Spleen (tissue), 11 donors: ENCODE results near the gene CUEDC1. TPM values are rescaled to one million over a fixed set of nuclear protein-coding genes. Genes with fewer than 3 reads are reported as not detected.
"Not testable (repeated sequence)": the region's sequence is repeated elsewhere in the genome, so short reads cannot be mapped to it uniquely, and the experiment has no call there.

ENCODE experiments used
- DNase-seq: peaks from one replicate; pipeline ENCODE4 v3.0.0-alpha.2; 2020
- H3K27ac ChIP-seq, 8 donors: fragments of 200-600 bp; sonication (generic) in 7 of 8; 1 replicate in 4 of 8; 2 replicates in 4 of 8; pipeline versions ENCODE4 v1.5.0 to v1.8.0; 2016 to 2021; ENCODE audit warnings: inconsistent platforms in 4 of 8, mild to moderate bottlenecking in 4 of 8, moderate library complexity in 1 of 8
- H3K27me3 ChIP-seq, 7 donors: fragments of 200-600 bp; sonication (generic) in 6 of 7; replicated peaks in 1 of 7; 1 replicate in 4 of 7; 2 replicates in 3 of 7; pipeline versions ENCODE4 v1.5.0 to v1.8.0; 2016 to 2021; ENCODE audit warnings: inconsistent platforms in 3 of 7, mild to moderate bottlenecking in 1 of 7
- H3K36me3 ChIP-seq, 6 donors: fragments of 200-600 bp; sonication (generic) in 5 of 6; 1 replicate in 4 of 6; 2 replicates in 2 of 6; pipeline versions ENCODE4 v1.5.0 to v1.8.0; 2016 to 2021; ENCODE audit warnings: inconsistent platforms in 2 of 6
- H3K4me1 ChIP-seq, 6 donors: fragments of 200-600 bp; sonication (generic) in 5 of 6; 1 replicate in 3 of 6; 2 replicates in 3 of 6; pipeline versions ENCODE4 v1.5.0 to v1.8.0; 2016 to 2021; ENCODE audit warnings: inconsistent platforms in 3 of 6
- H3K4me3 ChIP-seq, 8 donors: fragments of 200-600 bp; sonication (generic) in 7 of 8; 1 replicate in 4 of 8; 2 replicates in 4 of 8; pipeline versions ENCODE4 v1.5.0 to v1.8.0; 2016 to 2021; ENCODE audit warnings: inconsistent platforms in 4 of 8, mild to moderate bottlenecking in 4 of 8, moderate library complexity in 2 of 8
- H3K9me3 ChIP-seq, 8 donors: fragments of 200-600 bp; sonication (generic) in 7 of 8; 1 replicate in 4 of 8; 2 replicates in 4 of 8; pipeline versions ENCODE4 v1.5.0 to v1.8.0; 2016 to 2021; ENCODE audit warnings: inconsistent platforms in 4 of 8
- POLR2A ChIP-seq, 3 donors: fragments of 450-650 bp; IDR thresholded peaks; one replicate each; pipeline ENCODE4 v1.5.1; 2017; ENCODE audit warnings: antibody characterized with exemption in 3 of 3, mild to moderate bottlenecking in 1 of 3
- POLR2AphosphoS5 ChIP-seq, 3 donors: sonication (generic); formaldehyde crosslinking; IDR thresholded peaks; one replicate each; pipeline ENCODE4 v1.5.1; 2017; ENCODE audit warnings: antibody characterized with exemption in 3 of 3
- WGBS, 5 donors: extraction: QIAGEN DNeasy Blood & Tissue Kit in 3 of 5; methylation state at CpG; one replicate each; pipeline versions ENCODE4 v1.1.5 to v1.1.7; 2013 to 2018; 5-methylcytosine and 5-hydroxymethylcytosine counted together
- intact Hi-C: fragments of 100-400 bp; cut with DNase I; formaldehyde crosslinking; loops from one replicate; pipeline ENCODE4 v1.15.0; 2023; ENCODE audit warnings: low total_unique reads
- polyA plus RNA-seq, 3 donors: library from polyadenylated mRNA; stranded (reverse); fragments of 200-250 nt; gene quantifications; one replicate each; pipeline ENCODE4 v1.2.1, GENCODE V29; 2013
- total RNA-seq, 7 donors: library from RNA; depleted of rRNA in 3 of 7; stranded (reverse); fragments of >200 nt in 3 of 7; fragmentation: NEBNext Ultra II Directional in 4 of 7; extraction: Animal tissue kit (Norgen Biotek cat#: 25700) in 4 of 7; gene quantifications; one replicate each; pipeline versions ENCODE4 v1.1.0 to v1.2.1, GENCODE V29; 2016 to 2021
- TF ChIP-seq, protein P1 (sequence below), 11 experiments: fragments of 200-600 bp in 7 of 11; fragments of 450-650 bp in 4 of 11; sonication (generic) in 4 of 11; IDR thresholded peaks in 8 of 11; conservative IDR thresholded peaks in 3 of 11; 1 replicate in 7 of 11; 2 replicates in 4 of 11; pipeline versions ENCODE4 v1.4.0 to v1.8.0; 2016 to 2021; ENCODE audit warnings: antibody characterized with exemption in 11 of 11, inconsistent platforms in 4 of 11, mild to moderate bottlenecking in 1 of 11
- donor health status: healthy with polysubstance abuse.
- donor health status: DM: no; HTN: no; CAD: no; lungs with moderate emphysema.
- donor health status: DM: no; HTN: no; CAD: no.
- donor health status: Bipolar disorder and iron deficiency.
- donor health status: healthy.
- donor health status: DM: no; HTN: no; CAD: no.
- donor health status: DM: yes; HTN: yes; CAD: no.

Gene CUEDC1
- total and polyA plus RNA-seq, 10 donors: 5.4 to 23.5 (median 15.6) TPM

- Histone ChIP-seq H3K27me3 (peaks cover 0 to 19% (median 0%) of the 10 kb centered on the region in 7 donors), H3K4me3 (no peak overlapping the region), H3K27ac (no peak overlapping the region), H3K4me1 (no peaks in the 10 kb centered on the region), H3K9me3 (no peaks in the 10 kb centered on the region), H3K36me3 (no peaks in the 10 kb centered on the region)
- TF ChIP-seq POLR2AphosphoS5 (IDR thresholded peaks at IDR 0.05): no peak
- no peak for TF ChIP-seq POLR2A (IDR thresholded peaks at IDR 0.05)
- TF ChIP-seq, protein P1, sequence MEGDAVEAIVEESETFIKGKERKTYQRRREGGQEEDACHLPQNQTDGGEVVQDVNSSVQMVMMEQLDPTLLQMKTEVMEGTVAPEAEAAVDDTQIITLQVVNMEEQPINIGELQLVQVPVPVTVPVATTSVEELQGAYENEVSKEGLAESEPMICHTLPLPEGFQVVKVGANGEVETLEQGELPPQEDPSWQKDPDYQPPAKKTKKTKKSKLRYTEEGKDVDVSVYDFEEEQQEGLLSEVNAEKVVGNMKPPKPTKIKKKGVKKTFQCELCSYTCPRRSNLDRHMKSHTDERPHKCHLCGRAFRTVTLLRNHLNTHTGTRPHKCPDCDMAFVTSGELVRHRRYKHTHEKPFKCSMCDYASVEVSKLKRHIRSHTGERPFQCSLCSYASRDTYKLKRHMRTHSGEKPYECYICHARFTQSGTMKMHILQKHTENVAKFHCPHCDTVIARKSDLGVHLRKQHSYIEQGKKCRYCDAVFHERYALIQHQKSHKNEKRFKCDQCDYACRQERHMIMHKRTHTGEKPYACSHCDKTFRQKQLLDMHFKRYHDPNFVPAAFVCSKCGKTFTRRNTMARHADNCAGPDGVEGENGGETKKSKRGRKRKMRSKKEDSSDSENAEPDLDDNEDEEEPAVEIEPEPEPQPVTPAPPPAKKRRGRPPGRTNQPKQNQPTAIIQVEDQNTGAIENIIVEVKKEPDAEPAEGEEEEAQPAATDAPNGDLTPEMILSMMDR (IDR thresholded peaks at IDR 0.05 in 8 of 11, conservative IDR thresholded peaks at IDR 0.05 in 3 of 11): no peak
- 86 to 93% (median 90%) methylated on average over 26 of the region's 26 CpGs for WGBS, 5 donors
- intact Hi-C loops: no loop called here
- no peak for DNase-seq
Measured at GRCh38 chr17:57965521-57966160, 10.4 kb upstream of the CUEDC1 start.

DNA sequence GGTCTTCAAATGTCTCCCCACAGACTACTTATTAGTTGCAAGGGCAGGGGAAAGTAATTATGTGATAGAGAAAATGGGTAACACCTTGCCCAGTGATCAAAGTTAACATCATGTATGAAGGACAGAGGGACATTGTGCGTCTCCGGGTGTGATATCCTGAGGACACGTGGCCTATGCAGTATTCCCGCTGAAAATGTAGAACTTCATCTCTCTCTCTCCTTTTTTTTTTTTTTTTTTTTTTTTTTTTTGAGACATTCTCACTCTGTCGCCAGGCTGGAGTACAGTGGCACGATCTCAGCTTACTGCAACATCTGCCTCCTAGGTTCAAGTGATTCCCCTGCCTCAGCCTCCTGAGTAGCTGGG is 7.9 kb upstream of the CUEDC1 start:
- intact Hi-C loops: no loop called here
- no peak overlapping the region for H3K4me3 ChIP-seq
- TF ChIP-seq POLR2AphosphoS5 (IDR thresholded peaks at IDR 0.05) (no peak), POLR2A (IDR thresholded peaks at IDR 0.05) (no peak)
- TF ChIP-seq, protein P1 (IDR thresholded peaks at IDR 0.05 in 8 of 11, conservative IDR thresholded peaks at IDR 0.05 in 3 of 11): no peak
- H3K4me1 ChIP-seq: no peaks in the 10 kb centered on the region
- no peak for DNase-seq
- H3K27ac ChIP-seq: no peak overlapping the region
- H3K36me3 ChIP-seq: no peaks in the 10 kb centered on the region
- no peaks in the 10 kb centered on the region for H3K9me3 ChIP-seq
- peaks cover 0 to 42% (median 0%) of the 10 kb centered on the region in 7 donors for H3K27me3 ChIP-seq
- WGBS, 5 donors: 91 to 95% (median 93%) methylated on average over 6 of the region's 6 CpGs

GRCh38 chr17:57962279-57963148 is 7.3 kb upstream of the CUEDC1 start:
- H3K4me3 ChIP-seq: no peak overlapping the region
- peaks cover 0 to 48% (median 0%) of the 10 kb centered on the region in 7 donors for H3K27me3 ChIP-seq
- H3K36me3 ChIP-seq: no peaks in the 10 kb centered on the region
- 77 to 85% (median 82%) methylated on average over 8 of the region's 8 CpGs for WGBS, 5 donors
- intact Hi-C loops: no loop called here
- no peak for DNase-seq
- H3K4me1 ChIP-seq: no peaks in the 10 kb centered on the region
- TF ChIP-seq, protein P1 (IDR thresholded peaks at IDR 0.05 in 8 of 11, conservative IDR thresholded peaks at IDR 0.05 in 3 of 11): no peak
- TF ChIP-seq POLR2A (IDR thresholded peaks at IDR 0.05): no peak
- H3K27ac ChIP-seq: no peak overlapping the region
- no peaks in the 10 kb centered on the region for H3K9me3 ChIP-seq

- Histone ChIP-seq H3K27ac (no peak overlapping the region), H3K27me3 (peaks cover 0 to 71% (median 4%) of the 10 kb centered on the region in 7 donors), H3K4me3 (no peak overlapping the region), H3K9me3 (no peaks in the 10 kb centered on the region), H3K4me1 (peaks cover 13 to 19% (median 16%) of the 10 kb centered on the region in 6 donors), H3K36me3 (no peaks in the 10 kb centered on the region)
- intact Hi-C loops: no loop called here
- no peak for TF ChIP-seq POLR2AphosphoS5 (IDR thresholded peaks at IDR 0.05)
- TF ChIP-seq, protein P1 (IDR thresholded peaks at IDR 0.05 in 8 of 11, conservative IDR thresholded peaks at IDR 0.05 in 3 of 11): no peak
- no peak for TF ChIP-seq POLR2A (IDR thresholded peaks at IDR 0.05)
- 90 to 96% (median 94%) methylated on average over 2 to 6 of the region's 6 CpGs for WGBS, 5 donors
- no peak for DNase-seq
Measured at GRCh38 chr17:57959929-57960328, 4.7 kb upstream of the CUEDC1 start.

DNA sequence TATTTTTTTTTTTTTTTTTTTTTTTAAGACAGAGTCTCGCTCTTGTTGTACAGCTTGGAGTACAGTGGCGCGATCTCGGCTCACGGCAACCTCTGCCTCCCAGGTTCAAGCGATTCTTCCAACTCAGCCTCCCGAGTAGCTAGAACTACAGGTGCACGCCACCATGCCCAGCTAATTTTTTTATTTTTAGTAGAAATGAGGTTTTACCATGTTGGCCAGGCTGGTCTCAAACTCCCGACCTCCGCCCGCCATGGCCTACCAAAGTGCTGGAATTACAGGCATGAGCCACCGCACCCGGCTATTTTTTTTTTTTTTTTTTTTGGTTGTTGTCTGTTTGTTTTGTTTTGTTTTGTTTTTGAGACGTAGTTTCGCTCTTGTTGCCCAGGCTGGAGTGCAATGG is 3.2 kb upstream of the CUEDC1 start:
- H3K4me3 ChIP-seq, intact Hi-C loops, H3K9me3 ChIP-seq, H3K27ac ChIP-seq, H3K36me3 ChIP-seq: not testable (repeated sequence)
- peaks cover 15 to 34% (median 31%) of the 10 kb centered on the region in 6 donors for H3K4me1 ChIP-seq
- DNase-seq: peak; percentile 19
- 90 to 96% (median 95%) methylated on average over 12 to 15 of the region's 15 CpGs for WGBS, 5 donors
- H3K27me3 ChIP-seq: peaks cover 0 to 83% (median 10%) of the 10 kb centered on the region in 7 donors
